Cerebellar cortex (tissue), 1 donor: ENCODE data around the gene KAT2B.

Experiments
- DNase-seq: peaks from one replicate; pipeline ENCODE4 v3.0.0-alpha.2; 2015; ENCODE audit warnings: low spot score

The KAT2B gene

GRCh38 chr3:20100151-20100550, 59.9 kb downstream of the KAT2B start:
- DNase-seq, result no peak

GRCh38 chr3:20101041-20101440, 60.8 kb downstream of the KAT2B start:
- no peak for DNase-seq

GRCh38 chr3:20103731-20104130, 63.5 kb downstream of the KAT2B start:
- no peak for DNase-seq

GRCh38 chr3:20104167-20104661, 64.0 kb downstream of the KAT2B start:
- no peak for DNase-seq

GRCh38 chr3:20105513-20106280, 65.5 kb downstream of the KAT2B start:
- DNase-seq, result no peak

GRCh38 chr3:20107722-20108121, 67.5 kb downstream of the KAT2B start:
- no peak for DNase-seq

- no peak for DNase-seq
Observed at GRCh38 chr3:20108869-20109268, 68.6 kb downstream of the KAT2B start.

- DNase-seq, result no peak
Observed at GRCh38 chr3:20110826-20111225, 70.6 kb downstream of the KAT2B start.

GRCh38 chr3:20111836-20112235, 71.6 kb downstream of the KAT2B start:
- DNase-seq, result no peak

- no peak for DNase-seq
Observed at GRCh38 chr3:20121088-20121487, 80.8 kb downstream of the KAT2B start.

GRCh38 chr3:20123131-20123652, 82.9 kb downstream of the KAT2B start:
- no peak for DNase-seq

GRCh38 chr3:20125289-20125688, 85.0 kb downstream of the KAT2B start:
- no peak for DNase-seq

- DNase-seq, result no peak
Observed at GRCh38 chr3:20125897-20126296, 85.7 kb downstream of the KAT2B start.

- DNase-seq, result no peak
Observed at GRCh38 chr3:20128358-20128757, 88.1 kb downstream of the KAT2B start.

GRCh38 chr3:20130106-20130505, 89.9 kb downstream of the KAT2B start:
- DNase-seq, result no peak

- no peak for DNase-seq
Observed at GRCh38 chr3:20136231-20136630, 96.0 kb downstream of the KAT2B start.

- no peak for DNase-seq
Observed at GRCh38 chr3:20137647-20138046, 97.4 kb downstream of the KAT2B start.

- no peak for DNase-seq
Observed at GRCh38 chr3:20140881-20141280, 100.6 kb downstream of the KAT2B start.

- no peak for DNase-seq
Observed at GRCh38 chr3:20141316-20141715, 101.1 kb downstream of the KAT2B start.

- DNase-seq, result peak; percentile 97
Observed at GRCh38 chr3:20141851-20142250, 101.6 kb downstream of the KAT2B start.

GRCh38 chr3:20142517-20142916, 102.3 kb downstream of the KAT2B start:
- DNase-seq, result no peak

- DNase-seq, result no peak
Observed at GRCh38 chr3:20143519-20143918, 103.3 kb downstream of the KAT2B start.

- DNase-seq, result no peak
Observed at GRCh38 chr3:20145874-20146273, 105.6 kb downstream of the KAT2B start.

- DNase-seq, result no peak
Observed at GRCh38 chr3:20146301-20146700, 106.1 kb downstream of the KAT2B start.
